SK-N-SH (cell line): Measurements from ENCODE around the gene LYRM2. TPM values are rescaled to one million over a fixed set of nuclear protein-coding genes. Genes with fewer than 3 reads are reported as not detected.
"Not testable (repeated sequence)": the region's sequence is repeated elsewhere in the genome, so short reads cannot be mapped to it uniquely, and the experiment has no call there.

ENCODE experiments used
- CTCF ChIA-PET: fragments of 300-600, 350-600 bp; formaldehyde crosslinking; extraction: SDS; loops from one replicate; lab custom pipeline; 2021; lab: Yijun Ruan, JAX
- POLR2A ChIA-PET: fragments of 350-600 bp; sonication (Branson Sonifier 250); formaldehyde crosslinking; extraction: SDS; loops from one replicate; lab custom pipeline; 2020; ENCODE audit warnings: antibody characterized with exemption, inconsistent platforms; lab: Yijun Ruan, JAX
- DNase-seq: peaks from one replicate; pipeline ENCODE4 v3.0.0; 2012
- H2AFZ ChIP-seq: fragments of 200-600 bp; sonication (generic); 2 replicates; pipeline ENCODE4 v1.8.1; 2016; ENCODE audit warnings: antibody characterized with exemption, mild to moderate bottlenecking, low read depth
- H3F3A ChIP-seq: fragments of 200-600 bp; sonication (generic); replicated peaks from 2 replicates; pipeline ENCODE3; 2016; ENCODE audit warnings: antibody characterized with exemption, mild to moderate bottlenecking; ENCODE audit not compliant: insufficient read depth
- H3K27ac ChIP-seq, 2 experiments: fragments of 200-500 bp in 1 of 2; fragments of 200-600 bp in 1 of 2; sonication (Bioruptor generic) in 1 of 2; sonication (generic), shearing (Covaris generic) in 1 of 2; 2 replicates each; pipeline versions ENCODE4 v1.5.1 to v1.6.1; 2014 to 2016; ENCODE audit warnings: low read depth in 2 of 2, inconsistent platforms in 1 of 2, low read length in 1 of 2, mild to moderate bottlenecking in 1 of 2, mixed read lengths in 1 of 2
- H3K27me3 ChIP-seq: fragments of 200-600 bp; sonication (generic), shearing (Covaris generic); 2 replicates; pipeline ENCODE4 v1.6.1; 2016; ENCODE audit warnings: mixed run types; ENCODE audit not compliant: insufficient read depth
- H3K36me3 ChIP-seq, 2 experiments: fragments of 200-500 bp in 1 of 2; fragments of 200-600 bp in 1 of 2; sonication (Bioruptor generic) in 1 of 2; sonication (generic) in 1 of 2; replicated peaks in 1 of 2; 2 replicates each; pipeline versions ENCODE3 to v1.5.1; 2014 to 2016; ENCODE audit warnings: low read length in 1 of 2, mild to moderate bottlenecking in 1 of 2; ENCODE audit not compliant: insufficient read depth in 2 of 2, control insufficient read depth in 1 of 2
- H3K4me1 ChIP-seq, 2 experiments: fragments of 200-500 bp in 1 of 2; fragments of 200-600 bp in 1 of 2; sonication (Bioruptor generic) in 1 of 2; sonication (generic), shearing (Covaris generic) in 1 of 2; 2 replicates each; pipeline versions ENCODE4 v1.5.1 to v1.6.1; 2014 to 2016; ENCODE audit warnings: low read depth in 1 of 2, low read length in 1 of 2, mixed run types in 1 of 2; ENCODE audit not compliant: insufficient read depth in 2 of 2, control insufficient read depth in 1 of 2
- H3K4me2 ChIP-seq: fragments of 200-600 bp; sonication (generic), shearing (Covaris generic); 2 replicates; pipeline ENCODE4 v1.6.1; 2017; ENCODE audit warnings: mixed run types
- H3K4me3 ChIP-seq, 2 experiments: fragments of 200-500 bp in 1 of 2; fragments of 200-600 bp in 1 of 2; sonication (Bioruptor generic) in 1 of 2; sonication (generic), shearing (Covaris generic) in 1 of 2; 2 replicates each; pipeline versions ENCODE4 v1.5.1 to v1.8.1; 2014 to 2016; ENCODE audit warnings: low read depth in 2 of 2, inconsistent platforms in 1 of 2, low read length in 1 of 2, mild to moderate bottlenecking in 1 of 2, mixed read lengths in 1 of 2, moderate library complexity in 1 of 2
- H3K79me2 ChIP-seq: fragments of 200-600 bp; sonication (generic); 2 replicates; pipeline ENCODE4 v1.8.1; 2017; ENCODE audit warnings: mild to moderate bottlenecking; ENCODE audit not compliant: insufficient read depth
- H3K9ac ChIP-seq: fragments of 200-600 bp; sonication (generic); 2 replicates; pipeline ENCODE4 v1.6.1; 2017; ENCODE audit warnings: mixed run types
- H3K9me2 ChIP-seq: fragments of 200-600 bp; sonication (generic); 2 replicates; pipeline ENCODE4 v1.6.1; 2017; ENCODE audit warnings: mixed run types
- H3K9me3 ChIP-seq: fragments of 200-600 bp; sonication (generic); 2 replicates; pipeline ENCODE4 v1.6.1; 2017; ENCODE audit warnings: mixed run types, mild to moderate bottlenecking, moderate library complexity
- H4K20me1 ChIP-seq: fragments of 200-600 bp; sonication (generic); 2 replicates; pipeline ENCODE4 v1.6.1; 2017; ENCODE audit warnings: mild to moderate bottlenecking, mixed run types; ENCODE audit not compliant: insufficient read depth
- CTCF ChIP-seq: fragments of 200-600 bp; sonication (generic); IDR thresholded peaks from 2 replicates; pipeline ENCODE4 v1.6.1; 2017; ENCODE audit warnings: antibody characterized with exemption, mild to moderate bottlenecking, moderate library complexity
- NRF1 ChIP-seq: IDR thresholded peaks from 2 replicates; pipeline ENCODE4 v1.6.1; 2012; ENCODE audit warnings: low read depth, mild to moderate bottlenecking, low read length
- REST ChIP-seq: IDR thresholded peaks from 2 replicates; pipeline ENCODE4 v1.6.1; 2012; ENCODE audit warnings: mild to moderate bottlenecking, low read depth, low read length, moderate library complexity
- RXRA ChIP-seq: IDR thresholded peaks from 2 replicates; pipeline ENCODE4 v1.4.0; 2012; ENCODE audit warnings: low read depth, mild to moderate bottlenecking, borderline replicate concordance
- TAF1 ChIP-seq: IDR thresholded peaks from 2 replicates; pipeline ENCODE4 v1.6.1; 2012; ENCODE audit warnings: low read depth, mild to moderate bottlenecking, low read length, moderate library complexity, borderline replicate concordance
- USF2 ChIP-seq: fragments of 150-350 bp; IDR thresholded peaks from 2 replicates; pipeline ENCODE4 v1.6.1; 2017; ENCODE audit warnings: antibody characterized with exemption, low read length, low read depth, borderline replicate concordance
- WGBS: methylation state at CpG from one replicate; pipeline ENCODE4 v1.1.6; 2017; ENCODE audit warnings: low lambda C conversion rate; 5-methylcytosine and 5-hydroxymethylcytosine counted together
- polyA plus RNA-seq, 3 experiments: library from polyadenylated mRNA; depleted of rRNA; stranded (reverse); fragments of >200 nt; gene quantifications; 2 replicates each; pipeline ENCODE4 v1.2.3, GENCODE V29; 2012
- TF ChIP-seq, protein P1 (sequence below): IDR thresholded peaks from 2 replicates; pipeline ENCODE4; 2012

LYRM2 gene
- polyA plus RNA-seq, 1 of the 3 experiments (the other 2 are of a cell fraction): 14.5 TPM

DNA sequence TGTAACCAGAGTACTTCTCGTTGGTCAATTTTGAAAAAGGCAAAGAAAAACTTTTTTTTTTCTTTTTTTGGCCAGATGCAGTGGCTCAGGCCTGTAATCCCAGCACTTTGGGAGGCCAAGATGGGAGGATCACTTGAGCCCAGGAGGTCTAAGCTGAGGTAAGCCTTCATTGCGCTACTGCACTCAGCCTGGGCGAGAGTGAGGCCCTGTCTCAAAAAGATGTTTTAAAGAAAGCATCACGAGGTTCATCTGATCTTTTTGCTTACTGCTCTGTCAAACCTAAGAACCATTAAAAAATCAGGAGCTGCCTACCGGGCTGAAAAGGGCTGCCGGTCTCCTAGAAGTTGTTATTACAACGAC lies 607 bp downstream of the LYRM2 start:
- H3K4me3 ChIP-seq: peak overlapping the region; percentile 63 to 94
- no peaks in the 10 kb centered on the region for H3K9me3 ChIP-seq
- H3K27me3 ChIP-seq: no peaks in the 10 kb centered on the region
- peak overlapping the region; percentile 94 for H3K4me2 ChIP-seq
- H3F3A ChIP-seq: no peaks in the 10 kb centered on the region
- H2AFZ ChIP-seq: peak overlapping the region; percentile 99
- peaks cover 26% of the 10 kb centered on the region for H3K79me2 ChIP-seq
- TF ChIP-seq TAF1: no peak
- CTCF ChIA-PET: interaction anchor here (1.0 to 3.0 kb wide), 6 partner anchors 30 to 266 kb away, joined by 3 to 14 read pairs (median 3); partner anchors contain the start of gene ANKRD6
- H3K9me2 ChIP-seq: no peaks in the 10 kb centered on the region
- no peak for DNase-seq
- peaks cover 6% of the 10 kb centered on the region in 2 experiments; a peak in 2 of 4 replicates for H3K4me1 ChIP-seq
- H3K9ac ChIP-seq: peak overlapping the region; percentile 89
- H3K27ac ChIP-seq: peak overlapping the region; percentile 81 to 86
- no peaks in the 10 kb centered on the region for H4K20me1 ChIP-seq
- 8% methylated on average over 7 of the region's 7 CpGs for WGBS
- peaks cover 30 to 32% of the 10 kb centered on the region in 2 experiments for H3K36me3 ChIP-seq
- POLR2A ChIA-PET: interaction anchor here (1.2 kb wide), 1 partner anchor 205 kb away, joined by 5 read pairs; the partner anchor contains the start of gene ANKRD6

DNA sequence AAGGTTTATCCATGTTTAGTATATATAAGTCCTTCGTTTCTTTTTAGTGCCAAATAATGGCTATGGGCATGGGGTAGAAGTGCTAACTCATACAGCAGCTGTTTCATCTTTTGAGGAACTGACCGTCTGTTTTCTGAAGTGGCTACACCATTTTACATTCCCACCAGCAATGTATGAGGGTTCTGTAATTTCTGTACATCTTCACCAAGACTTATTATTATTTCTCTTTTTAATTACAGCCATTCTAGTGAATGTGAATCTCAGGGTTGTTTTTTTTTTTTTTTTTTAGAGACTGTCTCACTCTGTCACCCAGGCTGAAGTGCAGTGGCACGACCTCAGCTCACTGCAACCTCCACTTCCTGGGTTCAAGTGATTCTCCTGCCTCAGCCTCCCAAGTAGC lies 2.1 kb downstream of the LYRM2 start:
- DNase-seq, H2AFZ ChIP-seq, H3K4me2 ChIP-seq, H3K4me1 ChIP-seq, H3K9me3 ChIP-seq, POLR2A ChIA-PET, H3F3A ChIP-seq, H3K9me2 ChIP-seq, H3K27ac ChIP-seq, H3K27me3 ChIP-seq, H4K20me1 ChIP-seq, H3K9ac ChIP-seq, H3K4me3 ChIP-seq: not testable (repeated sequence)
- H3K36me3 ChIP-seq: peaks cover 25 to 30% of the 10 kb centered on the region in 2 experiments
- 94% methylated on average over 3 of the region's 3 CpGs for WGBS
- CTCF ChIA-PET: interaction anchor here (1.4 kb wide), 1 partner anchor 325 kb away, joined by 5 read pairs; no protein-coding TSS in a partner anchor
- H3K79me2 ChIP-seq: peaks cover 26% of the 10 kb centered on the region

DNA sequence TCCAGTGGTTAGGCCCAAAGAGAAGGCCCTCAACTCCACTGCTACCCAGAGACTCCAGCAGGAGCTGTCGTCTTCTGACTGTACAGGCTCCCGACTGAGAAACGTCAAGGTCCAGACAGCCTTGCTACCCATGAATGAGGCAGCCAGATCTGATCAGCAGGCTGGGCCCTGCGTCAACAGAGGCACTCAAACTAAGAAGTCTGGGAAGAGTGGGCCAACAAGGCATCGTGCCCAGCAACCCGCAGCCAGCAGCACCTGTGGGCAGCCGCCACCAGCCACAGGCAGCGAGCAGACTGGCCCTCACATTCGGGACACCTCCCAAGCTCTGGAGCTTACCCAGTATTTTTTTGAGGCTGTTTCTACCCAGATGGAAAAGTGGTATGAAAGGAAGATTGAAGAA lies 8.1 kb downstream of the LYRM2 start:
- Histone ChIP-seq H3F3A (no peaks in the 10 kb centered on the region), H4K20me1 (no peaks in the 10 kb centered on the region), H3K4me1 (no peaks in the 10 kb centered on the region), H3K9me2 (no peaks in the 10 kb centered on the region), H3K9me3 (no peaks in the 10 kb centered on the region), H3K4me3 (no peak overlapping the region), H2AFZ (no peak overlapping the region), H3K9ac (no peak overlapping the region), H3K4me2 (no peak overlapping the region), H3K36me3 (peaks cover 11 to 12% of the 10 kb centered on the region in 2 experiments), H3K27ac (no peak overlapping the region), H3K79me2 (no peaks in the 10 kb centered on the region), H3K27me3 (no peaks in the 10 kb centered on the region)
- no peak for DNase-seq
- ChIA-PET POLR2A (no interaction called here), CTCF (interaction anchor here (2.3 kb wide), 1 partner anchor 258 kb away, joined by 7 read pairs; no protein-coding TSS in a partner anchor)
- WGBS: 92% methylated on average over 5 of the region's 9 CpGs
- TF ChIP-seq CTCF (no peak), USF2 (no peak), NRF1 (no peak), RXRA (no peak), REST (no peak), TAF1 (no peak)
- TF ChIP-seq, protein P1, sequence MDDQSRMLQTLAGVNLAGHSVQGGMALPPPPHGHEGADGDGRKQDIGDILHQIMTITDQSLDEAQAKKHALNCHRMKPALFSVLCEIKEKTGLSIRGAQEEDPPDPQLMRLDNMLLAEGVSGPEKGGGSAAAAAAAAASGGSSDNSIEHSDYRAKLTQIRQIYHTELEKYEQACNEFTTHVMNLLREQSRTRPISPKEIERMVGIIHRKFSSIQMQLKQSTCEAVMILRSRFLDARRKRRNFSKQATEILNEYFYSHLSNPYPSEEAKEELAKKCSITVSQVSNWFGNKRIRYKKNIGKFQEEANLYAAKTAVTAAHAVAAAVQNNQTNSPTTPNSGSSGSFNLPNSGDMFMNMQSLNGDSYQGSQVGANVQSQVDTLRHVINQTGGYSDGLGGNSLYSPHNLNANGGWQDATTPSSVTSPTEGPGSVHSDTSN: no peak
